Smooth muscle cell (in vitro differentiated cells): Measurements from ENCODE around the gene MVB12B. TPM values are rescaled to one million over a fixed set of nuclear protein-coding genes. Genes with fewer than 3 reads are reported as not detected.

Experiments
- DNase-seq: peaks from one replicate; lab custom pipeline; 2025; ENCODE audit not compliant: unreplicated experiment; lab: John Stamatoyannopoulos, UW
- H2AFZ ChIP-seq: fragments of 200-600 bp; sonication (generic); 2 replicates; pipeline ENCODE4 v1.6.0; 2016; ENCODE audit warnings: antibody characterized with exemption, low read depth, mild to moderate bottlenecking
- H3F3A ChIP-seq: fragments of 200-600 bp; sonication (generic); 2 replicates; pipeline ENCODE4 v1.6.0; 2017; ENCODE audit warnings: antibody characterized with exemption, low read depth
- H3K27ac ChIP-seq: fragments of 200-600 bp; sonication (generic); 2 replicates; pipeline ENCODE4 v1.5.1; 2016; ENCODE audit warnings: low read depth, mild to moderate bottlenecking
- H3K27me3 ChIP-seq: fragments of 200-600 bp; sonication (generic); 2 replicates; pipeline ENCODE4 v1.6.1; 2016; ENCODE audit warnings: low read depth, mild to moderate bottlenecking
- H3K36me3 ChIP-seq: fragments of 200-600 bp; sonication (generic); 2 replicates; pipeline ENCODE4 v1.5.1; 2016; ENCODE audit warnings: low read depth
- H3K4me1 ChIP-seq: fragments of 200-600 bp; sonication (generic); 2 replicates; pipeline ENCODE4 v1.5.1; 2016; ENCODE audit warnings: low read depth
- H3K4me2 ChIP-seq: fragments of 200-600 bp; sonication (generic); 2 replicates; pipeline ENCODE4 v1.6.0; 2016; ENCODE audit warnings: mild to moderate bottlenecking
- H3K4me3 ChIP-seq: fragments of 200-600 bp; sonication (generic); 2 replicates; pipeline ENCODE4 v1.5.1; 2016; ENCODE audit warnings: mild to moderate bottlenecking
- H3K79me2 ChIP-seq: fragments of 200-600 bp; sonication (generic); 2 replicates; pipeline ENCODE4 v1.6.0; 2016; ENCODE audit warnings: low read depth, mild to moderate bottlenecking
- H3K9ac ChIP-seq: fragments of 200-600 bp; sonication (generic); 2 replicates; pipeline ENCODE4 v1.6.0; 2016; ENCODE audit warnings: low read depth
- H3K9me3 ChIP-seq: fragments of 200-600 bp; sonication (generic); replicated peaks from 2 replicates; pipeline ENCODE4 v1.5.1; 2016; ENCODE audit warnings: low read depth
- H4K20me1 ChIP-seq: fragments of 200-600 bp; sonication (generic); 2 replicates; pipeline ENCODE4 v1.6.0; 2016; ENCODE audit warnings: low read depth
- WGBS: methylation state at CpG from one replicate; pipeline ENCODE4 v1.1.7; 2016; ENCODE audit warnings: low lambda C conversion rate; 5-methylcytosine and 5-hydroxymethylcytosine counted together
- polyA plus RNA-seq: library from polyadenylated mRNA; unstranded; fragments of >200 nt; fragmentation: Nextera tagmentation; extraction: Ambion mirVana; gene quantifications from 2 replicates; pipeline ENCODE4 v1.2.1, GENCODE V29; 2016
- total RNA-seq: library from RNA; depleted of rRNA; stranded (reverse); fragments of >200 nt; gene quantifications from 2 replicates; pipeline ENCODE4 v1.2.3, GENCODE V29; 2014
- TF ChIP-seq, protein P1 (sequence below): fragments of 200-600 bp; sonication (generic); IDR thresholded peaks from 2 replicates; pipeline ENCODE4 v1.5.1; 2017; ENCODE audit warnings: borderline replicate concordance, mild to moderate bottlenecking, antibody characterized with exemption; ENCODE audit not compliant: insufficient read depth, poor library complexity, severe bottlenecking

Gene MVB12B
- total and polyA plus RNA-seq, 2 experiments from 2014 or later = 4.3 to 5.4 TPM

DNA sequence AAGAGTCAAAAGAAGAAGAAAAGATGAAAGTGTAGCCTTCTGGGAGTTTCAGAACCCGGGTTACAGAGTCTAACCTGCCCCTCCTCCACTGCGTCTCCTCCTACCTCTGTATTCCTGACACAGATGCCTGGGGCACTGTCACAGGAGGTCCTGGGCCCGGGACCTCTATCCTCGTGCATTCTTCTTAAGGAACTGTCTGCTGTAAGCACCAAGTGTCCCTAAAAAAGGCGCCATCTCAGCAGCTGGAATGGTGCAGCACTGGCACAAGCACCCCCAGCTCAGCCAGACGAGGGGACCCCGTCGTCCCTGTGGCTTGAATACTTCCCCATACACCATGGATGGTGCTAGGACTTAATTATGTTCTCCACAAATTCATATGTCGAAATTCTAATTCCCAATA is 35.8 kb upstream of the MVB12B start:
- Histone ChIP-seq H4K20me1 (no peaks in the 10 kb centered on the region), H3K4me2 (no peak overlapping the region), H3K4me1 (no peaks in the 10 kb centered on the region), H3K36me3 (no peaks in the 10 kb centered on the region), H3K4me3 (no peak overlapping the region), H2AFZ (no peak overlapping the region), H3K27ac (no peak overlapping the region), H3K9ac (no peak overlapping the region), H3K27me3 (no peaks in the 10 kb centered on the region), H3K9me3 (no peaks in the 10 kb centered on the region), H3F3A (no peaks in the 10 kb centered on the region), H3K79me2 (no peaks in the 10 kb centered on the region)
- TF ChIP-seq, protein P1, sequence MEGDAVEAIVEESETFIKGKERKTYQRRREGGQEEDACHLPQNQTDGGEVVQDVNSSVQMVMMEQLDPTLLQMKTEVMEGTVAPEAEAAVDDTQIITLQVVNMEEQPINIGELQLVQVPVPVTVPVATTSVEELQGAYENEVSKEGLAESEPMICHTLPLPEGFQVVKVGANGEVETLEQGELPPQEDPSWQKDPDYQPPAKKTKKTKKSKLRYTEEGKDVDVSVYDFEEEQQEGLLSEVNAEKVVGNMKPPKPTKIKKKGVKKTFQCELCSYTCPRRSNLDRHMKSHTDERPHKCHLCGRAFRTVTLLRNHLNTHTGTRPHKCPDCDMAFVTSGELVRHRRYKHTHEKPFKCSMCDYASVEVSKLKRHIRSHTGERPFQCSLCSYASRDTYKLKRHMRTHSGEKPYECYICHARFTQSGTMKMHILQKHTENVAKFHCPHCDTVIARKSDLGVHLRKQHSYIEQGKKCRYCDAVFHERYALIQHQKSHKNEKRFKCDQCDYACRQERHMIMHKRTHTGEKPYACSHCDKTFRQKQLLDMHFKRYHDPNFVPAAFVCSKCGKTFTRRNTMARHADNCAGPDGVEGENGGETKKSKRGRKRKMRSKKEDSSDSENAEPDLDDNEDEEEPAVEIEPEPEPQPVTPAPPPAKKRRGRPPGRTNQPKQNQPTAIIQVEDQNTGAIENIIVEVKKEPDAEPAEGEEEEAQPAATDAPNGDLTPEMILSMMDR = no peak
- WGBS = 82% methylated on average over 9 of the region's 9 CpGs
- DNase-seq = no peak

GRCh38 chr9:126291925-126292324 is 34.7 kb upstream of the MVB12B start:
- no peak for DNase-seq
- H3K27me3 ChIP-seq = no peaks in the 10 kb centered on the region
- TF ChIP-seq, protein P1 = no peak
- no peaks in the 10 kb centered on the region for H3K36me3 ChIP-seq
- no peaks in the 10 kb centered on the region for H4K20me1 ChIP-seq
- no peak overlapping the region for H2AFZ ChIP-seq
- WGBS = 98% methylated on average over 4 of the region's 4 CpGs
- H3K79me2 ChIP-seq = no peaks in the 10 kb centered on the region
- no peak overlapping the region for H3K4me2 ChIP-seq
- H3K9ac ChIP-seq = no peak overlapping the region
- H3K4me1 ChIP-seq = no peaks in the 10 kb centered on the region
- H3F3A ChIP-seq = no peaks in the 10 kb centered on the region
- H3K9me3 ChIP-seq = no peaks in the 10 kb centered on the region
- no peak overlapping the region for H3K27ac ChIP-seq
- H3K4me3 ChIP-seq = no peak overlapping the region

DNA sequence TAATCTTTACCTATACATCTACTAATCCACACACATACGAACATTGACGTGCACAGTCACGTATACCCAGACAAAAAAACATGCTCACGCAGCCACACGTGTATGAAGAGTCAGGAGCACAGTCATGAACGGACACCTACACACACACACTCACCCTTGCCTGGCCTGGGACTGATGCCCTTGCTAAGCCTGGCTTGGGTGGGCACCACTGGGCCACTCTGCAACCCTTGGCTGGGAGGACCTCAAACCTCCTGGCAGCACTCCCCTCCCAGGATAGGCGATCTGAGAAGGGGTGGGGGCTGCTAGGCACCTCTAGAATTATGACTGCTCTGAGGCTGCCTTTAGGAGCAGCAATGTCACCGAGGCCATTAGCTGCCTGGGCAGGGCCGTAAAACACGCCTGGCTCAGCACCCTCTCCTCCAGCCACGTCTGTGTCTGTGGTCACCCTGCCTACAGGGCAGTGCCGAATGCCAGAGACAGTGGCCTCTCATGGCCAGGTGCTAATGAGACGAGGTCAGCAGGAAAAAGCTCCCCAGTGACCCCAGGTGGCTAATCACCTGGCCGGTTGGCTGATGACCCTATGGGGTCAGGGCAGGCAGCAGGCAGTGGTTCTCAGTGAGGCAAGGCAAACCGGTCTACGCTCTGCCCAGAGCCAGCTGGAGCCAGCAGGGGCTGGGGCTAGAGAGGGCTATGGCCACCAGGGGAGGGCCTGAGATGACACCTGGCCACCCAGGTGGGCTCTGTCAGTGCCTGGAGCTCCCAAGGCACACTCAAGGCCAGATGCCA is 33.7 kb upstream of the MVB12B start:
- no peaks in the 10 kb centered on the region for H3K4me1 ChIP-seq
- H3K79me2 ChIP-seq = no peaks in the 10 kb centered on the region
- no peak overlapping the region for H3K9ac ChIP-seq
- WGBS = 85% methylated on average over 16 of the region's 16 CpGs
- no peaks in the 10 kb centered on the region for H3F3A ChIP-seq
- H2AFZ ChIP-seq = no peak overlapping the region
- no peaks in the 10 kb centered on the region for H4K20me1 ChIP-seq
- H3K27me3 ChIP-seq = no peaks in the 10 kb centered on the region
- no peak overlapping the region for H3K27ac ChIP-seq
- DNase-seq = no peak
- TF ChIP-seq, protein P1 = no peak
- H3K4me2 ChIP-seq = no peak overlapping the region
- no peaks in the 10 kb centered on the region for H3K36me3 ChIP-seq
- no peak overlapping the region for H3K4me3 ChIP-seq
- no peaks in the 10 kb centered on the region for H3K9me3 ChIP-seq

GRCh38 chr9:126293522-126293889 is 33.1 kb upstream of the MVB12B start:
- no peak overlapping the region for H3K4me3 ChIP-seq

More at GRCh38 chr9:126293522-126293889, 33.1 kb upstream of the MVB12B start:
- no peak overlapping the region for H3K4me2 ChIP-seq
- no peaks in the 10 kb centered on the region for H3F3A ChIP-seq
- H3K79me2 ChIP-seq = no peaks in the 10 kb centered on the region
- H3K4me1 ChIP-seq = no peaks in the 10 kb centered on the region
- no peak overlapping the region for H3K27ac ChIP-seq
- no peaks in the 10 kb centered on the region for H3K27me3 ChIP-seq
- WGBS = 70% methylated on average over 9 of the region's 9 CpGs
- no peaks in the 10 kb centered on the region for H3K9me3 ChIP-seq
- no peaks in the 10 kb centered on the region for H3K36me3 ChIP-seq
- TF ChIP-seq, protein P1 = peak; percentile 31
- no peak overlapping the region for H3K9ac ChIP-seq
- no peaks in the 10 kb centered on the region for H4K20me1 ChIP-seq
- no peak for DNase-seq
- no peak overlapping the region for H2AFZ ChIP-seq
